Peyer's patch (tissue), 4 donors: ENCODE measurements around the gene ETV3.

Source experiments
- CTCF ChIP-seq, 6 experiments: fragments of 450-650 bp in 4 of 6; fragments of 200-600 bp in 2 of 6; sonication (generic) in 1 of 6; IDR thresholded peaks; one replicate each; pipeline ENCODE4 v1.5.1; 2017 to 2019; ENCODE audit warnings: antibody characterized with exemption in 6 of 6, mild to moderate bottlenecking in 3 of 6, moderate library complexity in 1 of 6
- POLR2A ChIP-seq, 2 donors: fragments of 450-650 bp; IDR thresholded peaks; one replicate each; pipeline ENCODE4 v1.5.1; 2017; ENCODE audit warnings: antibody characterized with exemption in 2 of 2, mild to moderate bottlenecking in 2 of 2, moderate library complexity in 2 of 2

GRCh38 chr1:157132616-157133167 is 5.5 kb downstream of the ETV3 start:
- no peak for TF ChIP-seq CTCF (IDR thresholded peaks at IDR 0.05)
- TF ChIP-seq POLR2A (IDR thresholded peaks at IDR 0.05), result no peak
